ENCODE data around the gene ARHGAP18.

Gene ARHGAP18, protein sequence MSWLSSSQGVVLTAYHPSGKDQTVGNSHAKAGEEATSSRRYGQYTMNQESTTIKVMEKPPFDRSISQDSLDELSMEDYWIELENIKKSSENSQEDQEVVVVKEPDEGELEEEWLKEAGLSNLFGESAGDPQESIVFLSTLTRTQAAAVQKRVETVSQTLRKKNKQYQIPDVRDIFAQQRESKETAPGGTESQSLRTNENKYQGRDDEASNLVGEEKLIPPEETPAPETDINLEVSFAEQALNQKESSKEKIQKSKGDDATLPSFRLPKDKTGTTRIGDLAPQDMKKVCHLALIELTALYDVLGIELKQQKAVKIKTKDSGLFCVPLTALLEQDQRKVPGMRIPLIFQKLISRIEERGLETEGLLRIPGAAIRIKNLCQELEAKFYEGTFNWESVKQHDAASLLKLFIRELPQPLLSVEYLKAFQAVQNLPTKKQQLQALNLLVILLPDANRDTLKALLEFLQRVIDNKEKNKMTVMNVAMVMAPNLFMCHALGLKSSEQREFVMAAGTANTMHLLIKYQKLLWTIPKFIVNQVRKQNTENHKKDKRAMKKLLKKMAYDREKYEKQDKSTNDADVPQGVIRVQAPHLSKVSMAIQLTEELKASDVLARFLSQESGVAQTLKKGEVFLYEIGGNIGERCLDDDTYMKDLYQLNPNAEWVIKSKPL

DNA sequence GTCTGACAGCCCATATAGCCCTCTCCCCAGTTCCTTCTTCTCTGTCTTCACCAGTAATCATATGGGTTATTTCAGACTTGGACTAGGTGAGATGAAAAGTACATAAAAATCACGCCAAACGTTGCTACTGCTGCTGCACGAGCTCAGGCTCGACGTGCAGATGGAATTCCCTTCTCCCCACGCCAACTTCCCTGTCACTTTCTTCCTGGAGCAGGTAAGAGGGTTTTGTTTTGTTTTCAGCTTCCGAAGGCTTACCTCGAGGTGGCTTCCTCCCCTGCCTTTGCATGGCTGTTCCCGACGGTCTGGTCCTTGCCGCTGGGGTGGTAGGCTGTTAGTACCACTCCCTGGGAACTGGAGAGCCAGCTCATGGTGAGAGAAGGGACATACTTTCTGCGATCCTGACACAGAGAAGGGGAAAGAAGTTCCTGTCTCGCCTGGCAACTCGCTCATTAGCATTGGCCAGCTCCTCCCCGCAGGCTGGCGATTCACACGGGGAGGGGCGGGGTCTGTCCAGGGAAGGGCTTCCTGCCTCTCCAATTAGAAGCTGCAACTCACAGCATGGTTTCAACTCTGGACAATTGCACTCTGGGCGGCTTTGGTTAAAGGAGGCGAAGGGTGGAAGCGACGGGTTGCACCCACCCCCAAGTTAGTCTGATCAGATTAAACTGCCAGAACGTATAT lies at the start of gene ARHGAP18:
Gene ARHGAP18 (minus strand): TSS at position 409 of the 681 bp plus-strand sequence. CDS start 41 bp downstream, at position 368.
- DNase-seq (ENCODE audit: low spot score) = peak; percentile 69
- in situ Hi-C loops (cut with MboI; ENCODE audit: low pct_unique_long_range_greater_than_20kb, low sequenced_read_pairs, unreplicated experiment) = no loop called here
- TF ChIP-seq, protein P1, sequence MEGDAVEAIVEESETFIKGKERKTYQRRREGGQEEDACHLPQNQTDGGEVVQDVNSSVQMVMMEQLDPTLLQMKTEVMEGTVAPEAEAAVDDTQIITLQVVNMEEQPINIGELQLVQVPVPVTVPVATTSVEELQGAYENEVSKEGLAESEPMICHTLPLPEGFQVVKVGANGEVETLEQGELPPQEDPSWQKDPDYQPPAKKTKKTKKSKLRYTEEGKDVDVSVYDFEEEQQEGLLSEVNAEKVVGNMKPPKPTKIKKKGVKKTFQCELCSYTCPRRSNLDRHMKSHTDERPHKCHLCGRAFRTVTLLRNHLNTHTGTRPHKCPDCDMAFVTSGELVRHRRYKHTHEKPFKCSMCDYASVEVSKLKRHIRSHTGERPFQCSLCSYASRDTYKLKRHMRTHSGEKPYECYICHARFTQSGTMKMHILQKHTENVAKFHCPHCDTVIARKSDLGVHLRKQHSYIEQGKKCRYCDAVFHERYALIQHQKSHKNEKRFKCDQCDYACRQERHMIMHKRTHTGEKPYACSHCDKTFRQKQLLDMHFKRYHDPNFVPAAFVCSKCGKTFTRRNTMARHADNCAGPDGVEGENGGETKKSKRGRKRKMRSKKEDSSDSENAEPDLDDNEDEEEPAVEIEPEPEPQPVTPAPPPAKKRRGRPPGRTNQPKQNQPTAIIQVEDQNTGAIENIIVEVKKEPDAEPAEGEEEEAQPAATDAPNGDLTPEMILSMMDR (IDR thresholded peaks at IDR 0.05; ENCODE audit: extremely low read depth, insufficient read depth, missing control alignments) = no peak

DNA sequence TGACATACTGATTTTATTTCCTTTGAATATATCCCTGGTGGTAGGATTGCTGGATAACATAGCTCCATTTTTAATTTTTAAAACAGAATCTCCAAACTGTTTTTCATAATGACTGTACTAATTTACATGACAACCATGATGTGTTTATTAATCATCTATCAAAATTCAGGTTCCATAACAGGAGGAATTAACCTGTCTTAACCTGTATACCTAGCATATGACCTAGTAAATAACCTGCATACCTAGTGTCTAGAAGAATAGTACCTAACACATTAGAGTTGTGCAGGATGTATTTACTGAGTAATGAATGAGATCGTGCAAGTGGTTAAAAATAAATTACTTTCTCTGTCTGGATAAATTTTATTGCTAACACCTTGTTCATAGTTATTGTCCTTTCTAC lies 45.8 kb upstream of the ARHGAP18 start:
- in situ Hi-C loops (cut with MboI; ENCODE audit: low pct_unique_long_range_greater_than_20kb, low sequenced_read_pairs, unreplicated experiment) = no loop called here
- no peak for DNase-seq (ENCODE audit: low spot score)
- TF ChIP-seq, protein P1 (IDR thresholded peaks at IDR 0.05; ENCODE audit: extremely low read depth, insufficient read depth, missing control alignments) = no peak

DNA sequence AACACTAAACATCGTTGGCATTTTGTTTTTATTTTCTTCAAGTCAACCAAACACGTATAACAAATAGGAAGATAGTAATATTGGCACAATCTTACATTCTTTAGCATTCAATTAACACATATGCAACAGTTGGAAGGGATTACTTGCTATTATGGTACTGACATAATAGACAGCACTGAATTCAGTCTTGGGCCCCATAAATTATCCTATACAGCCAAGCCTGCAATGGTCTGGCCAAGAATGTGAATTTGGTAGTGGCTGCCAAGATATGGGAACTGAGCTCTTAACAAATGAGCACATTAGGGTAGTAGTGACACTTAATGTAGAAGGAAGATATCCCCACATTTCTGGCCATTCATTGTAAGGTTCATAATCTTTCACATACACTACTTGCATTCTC lies 44.8 kb upstream of the ARHGAP18 start:
- in situ Hi-C loops (cut with MboI; ENCODE audit: low pct_unique_long_range_greater_than_20kb, low sequenced_read_pairs, unreplicated experiment) = no loop called here
- DNase-seq (ENCODE audit: low spot score) = no peak
- TF ChIP-seq, protein P1 (IDR thresholded peaks at IDR 0.05; ENCODE audit: extremely low read depth, insufficient read depth, missing control alignments) = no peak

DNA sequence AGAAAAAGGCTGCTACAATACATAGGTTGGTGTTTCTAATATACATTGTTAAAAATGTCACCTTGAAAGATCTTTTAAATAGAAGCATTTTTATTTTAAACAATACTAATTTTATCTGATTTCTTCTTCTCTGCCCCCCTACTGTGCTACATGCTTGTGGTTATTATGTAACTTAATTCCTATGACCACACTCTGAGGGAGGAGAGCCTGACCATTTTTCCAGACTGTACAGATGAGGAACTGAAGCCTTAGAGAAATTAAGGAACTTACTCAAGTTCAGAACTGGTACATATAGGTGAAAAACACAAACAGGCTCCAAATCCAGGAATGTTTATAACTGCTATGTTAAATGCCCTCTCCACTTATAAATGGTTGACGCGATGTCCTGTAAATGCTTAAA lies 43.4 kb upstream of the ARHGAP18 start:
- no peak for DNase-seq (ENCODE audit: low spot score)
- TF ChIP-seq, protein P1 (IDR thresholded peaks at IDR 0.05; ENCODE audit: extremely low read depth, insufficient read depth, missing control alignments) = no peak
- in situ Hi-C loops (cut with MboI; ENCODE audit: low pct_unique_long_range_greater_than_20kb, low sequenced_read_pairs, unreplicated experiment) = no loop called here

DNA sequence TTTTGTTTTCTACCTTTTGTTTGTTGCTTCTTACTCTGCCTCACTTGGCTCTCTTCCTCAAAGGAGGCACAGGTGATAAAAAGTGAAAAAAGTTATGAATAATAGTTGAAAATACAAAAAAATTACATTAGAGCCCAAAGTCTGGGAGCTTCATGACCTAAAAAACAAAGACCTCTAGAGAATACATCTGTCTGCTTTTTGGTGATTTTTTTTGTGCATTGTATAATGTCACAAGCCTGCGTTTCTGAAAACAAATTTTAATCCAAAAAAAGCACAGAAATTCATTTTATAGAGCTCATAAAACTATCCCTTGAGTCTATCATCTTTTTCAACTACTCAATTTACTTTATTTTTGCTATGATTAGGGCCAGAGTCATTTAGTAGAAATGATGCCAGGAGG lies 41.4 kb upstream of the ARHGAP18 start:
- in situ Hi-C loops (cut with MboI; ENCODE audit: low pct_unique_long_range_greater_than_20kb, low sequenced_read_pairs, unreplicated experiment) = no loop called here
- TF ChIP-seq, protein P1 (IDR thresholded peaks at IDR 0.05; ENCODE audit: extremely low read depth, insufficient read depth, missing control alignments) = no peak
- DNase-seq (ENCODE audit: low spot score) = no peak

DNA sequence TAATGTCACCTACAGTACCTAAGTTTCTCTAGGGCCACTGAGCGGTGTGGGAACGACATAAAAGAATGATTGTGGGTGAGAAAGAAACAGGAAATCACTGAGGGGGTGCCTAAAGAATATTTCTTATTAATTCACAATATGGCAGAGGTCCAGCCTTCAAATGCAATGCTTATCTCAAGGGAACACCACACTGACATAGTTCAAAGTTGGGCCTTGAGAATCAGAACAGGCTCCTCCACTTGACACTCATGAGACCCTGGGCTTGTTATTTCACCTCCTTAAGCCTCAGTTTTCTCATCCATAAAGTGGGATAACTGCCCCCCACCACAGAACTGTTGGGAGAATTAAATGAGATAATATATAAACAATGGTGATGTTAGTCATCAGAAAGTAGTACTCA lies 40.4 kb upstream of the ARHGAP18 start:
- DNase-seq (ENCODE audit: low spot score) = no peak
- TF ChIP-seq, protein P1 (IDR thresholded peaks at IDR 0.05; ENCODE audit: extremely low read depth, insufficient read depth, missing control alignments) = no peak

More for the DNA sequence above, 40.4 kb upstream of the ARHGAP18 start:
- in situ Hi-C loops (cut with MboI; ENCODE audit: low pct_unique_long_range_greater_than_20kb, low sequenced_read_pairs, unreplicated experiment) = no loop called here
